HepG2 (cell line): ENCODE measurements around the gene NFATC2. TPM values are rescaled to one million over a fixed set of nuclear protein-coding genes. Genes with fewer than 3 reads are reported as not detected.

Experiments used
- ATAC-seq: fragments of 200-7000 bp; cut with Tn5 transposase; 3 replicates; pipeline ENCODE4 v1.9.1; 2020; ENCODE audit warnings: mild to moderate bottlenecking, moderate library complexity
- BruUV-seq: library from RNA; stranded (reverse); fragments of 400-500 nt; replicated peaks from 2 replicates; lab custom pipeline; 2021; lab: Mats Ljungman, UMichigan
- CTCF ChIA-PET: fragments of 300-600 bp; formaldehyde crosslinking; extraction: SDS; loops from one replicate; lab custom pipeline; 2021; ENCODE audit warnings: low total read pairs, inconsistent platforms, low intra/inter-chr PET ratio; lab: Yijun Ruan, JAX
- POLR2A ChIA-PET: fragments of 350-600 bp; sonication (Branson Sonifier 250); formaldehyde crosslinking; loops from one replicate; lab custom pipeline; 2020; ENCODE audit warnings: antibody characterized with exemption, inconsistent platforms; lab: Yijun Ruan, JAX
- DNase-seq: peaks from one replicate; pipeline ENCODE4 v3.0.0-alpha.2; 2015; ENCODE audit warnings: low spot score
- FAIRE-seq: peaks from 3 replicates; lab custom pipeline; 2011; peaks lifted over from hg19 to GRCh38; lab: Jason Lieb, UNC
- H2AFZ ChIP-seq: one replicate; pipeline ENCODE4 v1.6.1; 2011; ENCODE audit warnings: low read length, inconsistent platforms
- H3K27ac ChIP-seq: fragments of 300-600 bp; 3 replicates; pipeline ENCODE4 v1.8.0; 2011; ENCODE audit warnings: mixed run types, mild to moderate bottlenecking, mixed read lengths, low read length, inconsistent platforms; ENCODE audit not compliant: insufficient read depth; ENCODE audit errors: extremely low read length
- H3K27me3 ChIP-seq, 2 experiments: fragments of 200-600 bp in 1 of 2; 2 replicates in 1 of 2; 3 replicates in 1 of 2; pipeline versions ENCODE4 v1.6.0 to v1.8.0; 2011; ENCODE audit warnings: low read length in 2 of 2, mild to moderate bottlenecking in 2 of 2, moderate library complexity in 2 of 2, inconsistent platforms in 1 of 2; ENCODE audit not compliant: insufficient read depth in 2 of 2, control insufficient read depth in 1 of 2
- H3K36me3 ChIP-seq, 2 experiments: fragments of 200-600 bp in 1 of 2; replicated peaks in 1 of 2; 2 replicates in 1 of 2; 3 replicates in 1 of 2; pipeline versions ENCODE4 v1.5.1 to v1.8.0; 2011; ENCODE audit warnings: low read length in 2 of 2, inconsistent platforms in 1 of 2; ENCODE audit not compliant: insufficient read depth in 2 of 2, control insufficient read depth in 1 of 2
- H3K4me1 ChIP-seq: 2 replicates; pipeline ENCODE4 v1.5.1; 2012; ENCODE audit warnings: low read length, inconsistent platforms; ENCODE audit not compliant: insufficient read depth
- H3K4me2 ChIP-seq: 2 replicates; pipeline ENCODE4 v1.6.0; 2011; ENCODE audit warnings: low read depth, low read length, inconsistent platforms
- H3K4me3 ChIP-seq, 3 experiments: fragments of 200-600 bp in 1 of 3; sonication (generic), shearing (Covaris generic) in 1 of 3; replicated peaks in 1 of 3; 2 replicates each; pipeline ENCODE4 v1.5.1; 2011 to 2016; ENCODE audit warnings: low read length in 3 of 3, inconsistent platforms in 2 of 3, low read depth in 2 of 3, mild to moderate bottlenecking in 2 of 3, control low read depth in 1 of 3, mixed read lengths in 1 of 3; ENCODE audit not compliant: insufficient read depth in 1 of 3
- H3K79me2 ChIP-seq: one replicate; pipeline ENCODE4 v1.6.1; 2011; ENCODE audit warnings: low read length, inconsistent platforms; ENCODE audit not compliant: insufficient read depth
- H3K9ac ChIP-seq: 2 replicates; pipeline ENCODE4 v1.6.0; 2011; ENCODE audit warnings: mild to moderate bottlenecking, low read depth, low read length, inconsistent platforms; ENCODE audit not compliant: insufficient read depth
- H3K9me3 ChIP-seq: 2 replicates; pipeline ENCODE4 v1.5.1; 2012; ENCODE audit warnings: mild to moderate bottlenecking, low read length
- H4K20me1 ChIP-seq: 2 replicates; pipeline ENCODE4 v1.6.0; 2011; ENCODE audit warnings: inconsistent platforms, mild to moderate bottlenecking, low read length, moderate library complexity; ENCODE audit not compliant: insufficient read depth
- CBFB ChIP-seq: sonication (generic); formaldehyde crosslinking; IDR thresholded peaks from 2 replicates; pipeline ENCODE4 v1.4.0; 2020; ENCODE audit warnings: missing genetic modification reagents
- CREB3 ChIP-seq: sonication (generic); formaldehyde crosslinking; IDR thresholded peaks from 2 replicates; pipeline ENCODE4 v1.5.0; 2020; ENCODE audit warnings: missing genetic modification reagents
- ELF1 ChIP-seq: sonication (generic); formaldehyde crosslinking; IDR thresholded peaks from 2 replicates; pipeline ENCODE4 v1.4.0; 2020; ENCODE audit warnings: missing genetic modification reagents
- MATR3 ChIP-seq: sonication (generic); formaldehyde crosslinking; IDR thresholded peaks from 2 replicates; pipeline ENCODE4 v1.4.0; 2020; ENCODE audit warnings: missing genetic modification reagents
- MED13 ChIP-seq: sonication (generic); formaldehyde crosslinking; IDR thresholded peaks from 2 replicates; pipeline ENCODE4 v1.5.0; 2020; ENCODE audit warnings: missing genetic modification reagents
- RBAK ChIP-seq: sonication (generic); formaldehyde crosslinking; IDR thresholded peaks from 2 replicates; pipeline ENCODE4 v1.5.1; 2020; ENCODE audit warnings: mild to moderate bottlenecking, missing genetic modification reagents
- RXRA ChIP-seq: sonication (generic); formaldehyde crosslinking; IDR thresholded peaks from 2 replicates; pipeline ENCODE4 v1.5.1; 2020; ENCODE audit warnings: missing genetic modification reagents
- ZNF225 ChIP-seq: sonication (generic); formaldehyde crosslinking; IDR thresholded peaks from 2 replicates; pipeline ENCODE4 v1.4.0; 2020; ENCODE audit warnings: mild to moderate bottlenecking, missing genetic modification reagents
- ZNF446 ChIP-seq: sonication (generic); formaldehyde crosslinking; IDR thresholded peaks from 2 replicates; pipeline ENCODE4 v1.5.0; 2020; ENCODE audit warnings: mild to moderate bottlenecking, missing genetic modification reagents
- ZNF577 ChIP-seq: sonication (generic); formaldehyde crosslinking; IDR thresholded peaks from 2 replicates; pipeline ENCODE4 v1.4.0; 2020; ENCODE audit warnings: mild to moderate bottlenecking, low read depth, missing genetic modification reagents, borderline replicate concordance
- ZNF709 ChIP-seq: sonication (generic); formaldehyde crosslinking; IDR thresholded peaks from 2 replicates; pipeline ENCODE4 v1.5.0; 2020; ENCODE audit warnings: mild to moderate bottlenecking, missing genetic modification reagents
- ZNF737 ChIP-seq: sonication (generic); formaldehyde crosslinking; IDR thresholded peaks from 2 replicates; pipeline ENCODE4 v1.5.0; 2020; ENCODE audit warnings: missing genetic modification reagents, mild to moderate bottlenecking, borderline replicate concordance
- ZSCAN29 ChIP-seq: sonication (generic); formaldehyde crosslinking; conservative IDR thresholded peaks from 2 replicates; pipeline ENCODE4 v1.4.0; 2020; ENCODE audit warnings: mild to moderate bottlenecking, missing genetic modification reagents
- WGBS: methylation state at CpG from one replicate; pipeline ENCODE4 v1.1.6; 2017; ENCODE audit warnings: low lambda C conversion rate; 5-methylcytosine and 5-hydroxymethylcytosine counted together
- in situ Hi-C: cut with HindIII; loops from 2 replicates; pipeline ENCODE4 v1.10.0; 2017; ENCODE audit warnings: low pct_unique_long_range_greater_than_20kb; ENCODE audit not compliant: extremely low pct_ligation_motif_present
- intact Hi-C: fragments of 100-400 bp; cut with micrococcal nuclease; formaldehyde crosslinking; loops from one replicate; pipeline ENCODE4 v1.10.0; 2022; ENCODE audit not compliant: unreplicated experiment
- polyA plus RNA-seq, 8 experiments: library from polyadenylated mRNA; depleted of rRNA in 3 of 8; stranded (reverse) in 7 of 8; unstranded in 1 of 8; fragments of >200 nt; fragmentation: Illumina TruSeq in 4 of 8; extraction: Trizol in 4 of 8; gene quantifications; 2 replicates each; pipeline versions ENCODE4 v1.2.1 to v1.2.3, GENCODE V29; 2011 to 2016; ENCODE audit warnings: low read depth in 4 of 8, missing spikeins in 1 of 8, mixed read lengths in 1 of 8; ENCODE audit not compliant: insufficient read depth in 1 of 8
- total RNA-seq, 5 experiments: library from RNA; depleted of rRNA; stranded (reverse); fragments of >200 nt; fragmentation: Illumina TruSeq; extraction: Trizol; gene quantifications; 2 replicates each; pipeline ENCODE4 v1.2.3, GENCODE V29; 2016; ENCODE audit warnings: low read depth in 1 of 5
- TF ChIP-seq, protein P1 (sequence below): sonication (generic); formaldehyde crosslinking; IDR thresholded peaks from 2 replicates; pipeline ENCODE4 v1.8.0; 2023; ENCODE audit warnings: mild to moderate bottlenecking, missing genetic modification reagents
- TF ChIP-seq, protein P2 (sequence below): sonication (generic); formaldehyde crosslinking; IDR thresholded peaks from 2 replicates; pipeline ENCODE4 v1.5.1; 2020; ENCODE audit warnings: mild to moderate bottlenecking, missing genetic modification reagents, moderate library complexity

Gene NFATC2
- total and polyA plus RNA-seq, 2 of the 13 experiments (the other 11 are each of a cell fraction or from before 2014, with no cell fraction given) = 1.9 to 3.3 TPM

DNA sequence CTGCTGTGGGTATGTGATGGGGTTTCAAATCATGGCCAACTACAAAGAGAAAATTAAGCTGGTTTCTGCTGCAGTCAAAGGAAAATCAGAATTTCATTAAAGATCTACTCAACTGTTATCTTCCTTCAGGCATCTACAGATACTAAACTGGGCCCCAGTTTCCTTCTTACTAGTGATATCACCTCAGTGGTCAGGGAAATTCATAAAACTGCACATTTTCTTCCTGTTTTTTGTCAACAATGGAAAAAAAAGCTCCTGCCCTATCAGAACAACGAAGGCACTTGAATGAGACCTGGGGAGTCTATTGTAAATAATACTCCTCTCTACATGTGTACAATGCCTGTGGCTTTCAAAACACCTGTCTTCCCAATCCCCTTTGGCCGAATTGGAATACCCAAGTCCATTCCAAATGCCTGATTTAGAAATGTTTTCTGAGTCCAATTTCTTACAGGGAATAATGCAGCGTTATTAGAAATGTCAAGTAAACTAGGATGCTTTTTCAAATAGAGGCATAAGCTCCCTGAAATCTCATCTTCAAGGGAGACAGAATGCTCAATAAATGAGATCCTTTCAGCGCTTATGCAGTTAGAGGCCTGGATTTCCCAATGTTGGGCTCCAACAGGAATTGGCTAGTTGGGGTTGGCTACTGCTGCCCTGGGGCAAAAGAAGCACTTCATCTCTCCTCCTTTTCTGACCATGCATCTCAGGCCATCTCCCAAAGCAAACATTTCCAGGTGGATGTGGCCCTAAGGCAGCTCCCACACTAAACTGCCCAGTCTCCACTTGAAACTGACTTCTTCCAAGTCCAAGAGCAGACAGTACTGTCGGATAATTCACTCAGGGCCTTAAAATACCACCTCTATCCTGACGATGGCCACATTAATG, 143.3 kb downstream of the NFATC2 start (continued):
- TF ChIP-seq CREB3 (CRISPR knock-in tag) (no peak), RXRA (no peak), ELF1 (CRISPR knock-in tag) (no peak), CBFB (CRISPR knock-in tag) (no peak), RBAK (no peak), ZNF577 (CRISPR knock-in tag) (no peak)

DNA sequence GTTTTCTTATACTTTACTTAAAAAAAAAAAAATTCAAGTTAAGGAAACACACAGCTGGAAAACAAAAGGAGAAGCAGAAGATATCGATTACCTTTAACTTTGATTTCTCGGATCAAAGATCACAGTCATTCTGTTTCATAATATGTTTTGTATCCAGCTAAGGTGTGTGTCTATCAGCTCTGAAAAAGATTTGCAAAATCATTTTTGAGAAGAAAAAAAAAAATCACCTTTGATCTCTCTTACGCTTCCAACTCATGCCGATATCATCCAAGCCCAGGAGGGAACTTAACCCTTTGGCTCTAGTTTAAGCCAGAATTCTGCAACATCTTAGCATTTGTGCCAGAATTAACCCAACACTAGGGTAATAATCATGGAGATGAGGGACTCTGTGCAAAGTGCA, 144.0 kb downstream of the NFATC2 start:
- ChIA-PET POLR2A (no interaction called here), CTCF (no interaction called here)
- no peak overlapping the region for H3K9ac ChIP-seq
- no peaks in the 10 kb centered on the region for H3K4me1 ChIP-seq
- H3K27ac ChIP-seq = no peak overlapping the region
- H2AFZ ChIP-seq = no peak overlapping the region
- ATAC-seq = no peak
- no peaks in the 10 kb centered on the region for H3K79me2 ChIP-seq
- intact Hi-C loops = no loop called here
- no peaks in the 10 kb centered on the region for H3K9me3 ChIP-seq
- DNase-seq = no peak
- 84% methylated on average over 4 of the region's 4 CpGs for WGBS
- no peak overlapping the region for H3K4me3 ChIP-seq
- BruUV-seq = no TSS peak
- no peak for TF ChIP-seq MATR3 (CRISPR knock-in tag)
- no peak for TF ChIP-seq ZNF225
- TF ChIP-seq ZNF709 (CRISPR knock-in tag) = no peak
- TF ChIP-seq ZNF446 = no peak
- no peak for TF ChIP-seq ZSCAN29 (CRISPR knock-in tag)
- TF ChIP-seq, protein P1, sequence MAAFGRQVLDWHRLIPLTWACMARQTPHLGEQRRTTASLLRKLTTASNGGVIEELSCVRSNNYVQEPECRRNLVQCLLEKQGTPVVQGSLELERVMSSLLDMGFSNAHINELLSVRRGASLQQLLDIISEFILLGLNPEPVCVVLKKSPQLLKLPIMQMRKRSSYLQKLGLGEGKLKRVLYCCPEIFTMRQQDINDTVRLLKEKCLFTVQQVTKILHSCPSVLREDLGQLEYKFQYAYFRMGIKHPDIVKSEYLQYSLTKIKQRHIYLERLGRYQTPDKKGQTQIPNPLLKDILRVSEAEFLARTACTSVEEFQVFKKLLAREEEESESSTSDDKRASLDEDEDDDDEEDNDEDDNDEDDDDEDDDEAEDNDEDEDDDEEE (CRISPR knock-in tag) = no peak
- no peak for TF ChIP-seq MED13 (CRISPR knock-in tag)
- TF ChIP-seq, protein P2, sequence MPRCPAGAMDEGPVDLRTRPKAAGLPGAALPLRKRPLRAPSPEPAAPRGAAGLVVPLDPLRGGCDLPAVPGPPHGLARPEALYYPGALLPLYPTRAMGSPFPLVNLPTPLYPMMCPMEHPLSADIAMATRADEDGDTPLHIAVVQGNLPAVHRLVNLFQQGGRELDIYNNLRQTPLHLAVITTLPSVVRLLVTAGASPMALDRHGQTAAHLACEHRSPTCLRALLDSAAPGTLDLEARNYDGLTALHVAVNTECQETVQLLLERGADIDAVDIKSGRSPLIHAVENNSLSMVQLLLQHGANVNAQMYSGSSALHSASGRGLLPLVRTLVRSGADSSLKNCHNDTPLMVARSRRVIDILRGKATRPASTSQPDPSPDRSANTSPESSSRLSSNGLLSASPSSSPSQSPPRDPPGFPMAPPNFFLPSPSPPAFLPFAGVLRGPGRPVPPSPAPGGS (CRISPR knock-in tag) = no peak
- no peak for TF ChIP-seq ZNF737 (CRISPR knock-in tag)
- in situ Hi-C loops = no loop called here
- FAIRE-seq = peak; percentile 15
- no peak overlapping the region for H3K4me2 ChIP-seq
- 0 out of 5 replicates have a peak, but pooled peaks cover 0 to 5% of the 10 kb centered on the region in 2 experiments for H3K36me3 ChIP-seq
- no peaks in the 10 kb centered on the region for H4K20me1 ChIP-seq
- H3K27me3 ChIP-seq = no peaks in the 10 kb centered on the region
